ENCODE measurements around the gene ABITRAM.
A peak's percentile ranks its signal among the peaks of the same experiment; 100 is the strongest.

Gene ABITRAM

GRCh38 chr9:108933718-108934322 lies 380 bp upstream of the ABITRAM start, which contains the start of gene ELP1 (continued):
- TF ChIP-seq BCL11A (tag by site-specific recombination; IDR thresholded peaks at IDR 0.05; ENCODE audit: low read depth) (no peak), BCL11B (tag by site-specific recombination; IDR thresholded peaks at IDR 0.05; ENCODE audit: low read depth) (no peak), ZFP41 (tag by site-specific recombination; IDR thresholded peaks at IDR 0.05; ENCODE audit: borderline replicate concordance) (no peak), PRDM4 (tag by site-specific recombination; IDR thresholded peaks at IDR 0.05) (no peak; the same call in 1 of the 2 replicates), ZNF362 (tag by site-specific recombination; IDR thresholded peaks at IDR 0.05) (no peak), ZNF174 (tag by site-specific recombination; IDR thresholded peaks at IDR 0.05) (no peak), HOXD13 (CRISPR knock-in tag; IDR thresholded peaks at IDR 0.05; ENCODE audit: borderline replicate concordance) (no peak), ZNF660 (tag by site-specific recombination; IDR thresholded peaks at IDR 0.05) (peak; percentile 28), ZNF792 (tag by site-specific recombination; IDR thresholded peaks at IDR 0.05) (no peak), ZFP37 (tag by site-specific recombination; IDR thresholded peaks at IDR 0.05) (no peak; the same call in 1 of the 2 replicates), ZBTB11 (tag by site-specific recombination; conservative IDR thresholded peaks at IDR 0.05; ENCODE audit: low read depth) (peak; percentile 16), MZF1 (tag by site-specific recombination; IDR thresholded peaks at IDR 0.05; ENCODE audit: borderline replicate concordance) (no peak; the same call in 1 of the 2 replicates), ZNF747 (tag by site-specific recombination; IDR thresholded peaks at IDR 0.05) (no peak), ZNF624 (tag by site-specific recombination; IDR thresholded peaks at IDR 0.05) (no peak), ZNF114 (tag by site-specific recombination; IDR thresholded peaks at IDR 0.05) (no peak), ZBTB7A (tag by site-specific recombination; IDR thresholded peaks at IDR 0.05; ENCODE audit: low read depth) (no peak), ZNF311 (tag by site-specific recombination; IDR thresholded peaks at IDR 0.05; ENCODE audit: borderline replicate concordance) (no peak), PRDM2 (tag by site-specific recombination; IDR thresholded peaks at IDR 0.05; ENCODE audit: borderline replicate concordance) (no peak), ZNF777 (tag by site-specific recombination; IDR thresholded peaks at IDR 0.05; ENCODE audit: borderline replicate concordance) (peak; percentile 64; the same call in 1 of the 2 replicates), ZNF473 (tag by site-specific recombination; IDR thresholded peaks at IDR 0.05) (no peak), ZNF302 (tag by site-specific recombination; IDR thresholded peaks at IDR 0.05; ENCODE audit: low read depth) (no peak), ZNF692 (tag by site-specific recombination; IDR thresholded peaks at IDR 0.05) (peak; percentile 45; the same call in 1 of the 2 replicates), KLF9 (tag by site-specific recombination; IDR thresholded peaks at IDR 0.05; ENCODE audit: low read depth) (peak; percentile 59; the same call in 1 of the 2 replicates), ZNF664 (tag by site-specific recombination; IDR thresholded peaks at IDR 0.05) (no peak), ZNF138 (tag by site-specific recombination; IDR thresholded peaks at IDR 0.05; ENCODE audit: borderline replicate concordance) (no peak), ZNF621 (tag by site-specific recombination; IDR thresholded peaks at IDR 0.05) (no peak)

All from HEK293 (cell line).